ENCODE data around the gene USP17L11.
A peak's percentile ranks its signal among the peaks of the same experiment; 100 is the strongest.
"Not testable (repeated sequence)": the region's sequence is repeated elsewhere in the genome, so short reads cannot be mapped to it uniquely, and the experiment has no call there.

Gene USP17L11

GRCh38 chr4:9215105-9215504 is at the start of gene USP17L11:
TSS of gene USP17L11 (plus strand) at chr4:9215405. CDS start at chr4:9215405, 0 bp downstream.
- DNase-seq; in situ Hi-C loops (cut with HindIII; ENCODE audit: low pct_ligation_motif_present, low sequenced_read_pairs); H3K4me3 ChIP-seq (ENCODE audit: low read depth, low read length); H3K27me3 ChIP-seq (replicated peaks); H3K36me3 ChIP-seq (replicated peaks); H3K27ac ChIP-seq: not testable (repeated sequence)

GRCh38 chr4:9165990-9166389 is 49.2 kb upstream of the USP17L11 start:
- H3K27ac ChIP-seq; H3K36me3 ChIP-seq (replicated peaks); DNase-seq; H3K4me3 ChIP-seq (ENCODE audit: low read depth, low read length); in situ Hi-C loops (cut with HindIII; ENCODE audit: low pct_ligation_motif_present, low sequenced_read_pairs); H3K27me3 ChIP-seq (replicated peaks): not testable (repeated sequence)

- H3K36me3 ChIP-seq (replicated peaks); H3K27me3 ChIP-seq (replicated peaks); DNase-seq; in situ Hi-C loops (cut with HindIII; ENCODE audit: low pct_ligation_motif_present, low sequenced_read_pairs); H3K4me3 ChIP-seq (ENCODE audit: low read depth, low read length); H3K27ac ChIP-seq: not testable (repeated sequence)
These were observed 45.3 kb upstream of the USP17L11 start, which contains the start of gene FAM90A26 for GRCh38 chr4:9169791-9170459. TSS of gene FAM90A26 (plus strand) at chr4:9170409. CDS start at chr4:9173173, 2,764 bp downstream.

GRCh38 chr4:9210357-9210756 is 4.8 kb upstream of the USP17L11 start, which contains the start of gene USP17L10:
TSS of gene USP17L10 (plus strand) at chr4:9210657. CDS start at chr4:9210657, 0 bp downstream.
- H3K36me3 ChIP-seq (replicated peaks); H3K4me3 ChIP-seq (ENCODE audit: low read depth, low read length); H3K27ac ChIP-seq; H3K27me3 ChIP-seq (replicated peaks); in situ Hi-C loops (cut with HindIII; ENCODE audit: low pct_ligation_motif_present, low sequenced_read_pairs); DNase-seq: not testable (repeated sequence)

- H3K36me3 ChIP-seq (replicated peaks); H3K27ac ChIP-seq; H3K4me3 ChIP-seq (ENCODE audit: low read depth, low read length); in situ Hi-C loops (cut with HindIII; ENCODE audit: low pct_ligation_motif_present, low sequenced_read_pairs); DNase-seq; H3K27me3 ChIP-seq (replicated peaks): not testable (repeated sequence)
These were observed 504 bp upstream of the USP17L11 start for GRCh38 chr4:9214701-9215100.

- not testable (repeated sequence) for H3K27ac ChIP-seq
These were observed 4.6 kb downstream of the USP17L11 start, which contains the start of gene USP17L12 for GRCh38 chr4:9219852-9220251. TSS of gene USP17L12 (plus strand) at chr4:9220152. CDS start at chr4:9220152, 0 bp downstream.

GRCh38 chr4:9224596-9224995 is 9.4 kb downstream of the USP17L11 start, which contains the start of gene USP17L13:
TSS of gene USP17L13 (plus strand) at chr4:9224896. CDS start at chr4:9224896, 0 bp downstream.
- H3K27ac ChIP-seq; H3K4me3 ChIP-seq (ENCODE audit: low read depth, low read length); H3K36me3 ChIP-seq (replicated peaks); in situ Hi-C loops (cut with HindIII; ENCODE audit: low pct_ligation_motif_present, low sequenced_read_pairs); H3K27me3 ChIP-seq (replicated peaks); DNase-seq: not testable (repeated sequence)

More at GRCh38 chr4:9219852-9220251, 4.6 kb downstream of the USP17L11 start, which contains the start of gene USP17L12:
- H3K4me3 ChIP-seq (ENCODE audit: low read depth, low read length); H3K36me3 ChIP-seq (replicated peaks); in situ Hi-C loops (cut with HindIII; ENCODE audit: low pct_ligation_motif_present, low sequenced_read_pairs); DNase-seq; H3K27me3 ChIP-seq (replicated peaks): not testable (repeated sequence)

GRCh38 chr4:9230249-9230648 is 15.0 kb downstream of the USP17L11 start:
- H3K4me3 ChIP-seq (ENCODE audit: low read depth, low read length), result not testable (repeated sequence)

GRCh38 chr4:9234085-9234484 is 18.9 kb downstream of the USP17L11 start, which contains the start of gene USP17L15:
TSS of gene USP17L15 (plus strand) at chr4:9234385. CDS start at chr4:9234385, 0 bp downstream.
- H3K36me3 ChIP-seq (replicated peaks); H3K27ac ChIP-seq; H3K27me3 ChIP-seq (replicated peaks); DNase-seq; H3K4me3 ChIP-seq (ENCODE audit: low read depth, low read length); in situ Hi-C loops (cut with HindIII; ENCODE audit: low pct_ligation_motif_present, low sequenced_read_pairs): not testable (repeated sequence)

More at GRCh38 chr4:9230249-9230648, 15.0 kb downstream of the USP17L11 start:
- H3K27ac ChIP-seq; DNase-seq; H3K36me3 ChIP-seq (replicated peaks); H3K27me3 ChIP-seq (replicated peaks); in situ Hi-C loops (cut with HindIII; ENCODE audit: low pct_ligation_motif_present, low sequenced_read_pairs): not testable (repeated sequence)

- DNase-seq; H3K4me3 ChIP-seq (ENCODE audit: low read depth, low read length); H3K27me3 ChIP-seq (replicated peaks); H3K36me3 ChIP-seq (replicated peaks); H3K27ac ChIP-seq; in situ Hi-C loops (cut with HindIII; ENCODE audit: low pct_ligation_motif_present, low sequenced_read_pairs): not testable (repeated sequence)
These were observed 23.3 kb downstream of the USP17L11 start for GRCh38 chr4:9238461-9238860.

GRCh38 chr4:9243579-9243978 is 28.4 kb downstream of the USP17L11 start, which contains the start of gene USP17L17:
TSS of gene USP17L17 (plus strand) at chr4:9243879. CDS start at chr4:9243879, 0 bp downstream.
- in situ Hi-C loops (cut with HindIII; ENCODE audit: low pct_ligation_motif_present, low sequenced_read_pairs); H3K4me3 ChIP-seq (ENCODE audit: low read depth, low read length); H3K27ac ChIP-seq; H3K36me3 ChIP-seq (replicated peaks); DNase-seq; H3K27me3 ChIP-seq (replicated peaks): not testable (repeated sequence)

- H3K27ac ChIP-seq; in situ Hi-C loops (cut with HindIII; ENCODE audit: low pct_ligation_motif_present, low sequenced_read_pairs); H3K27me3 ChIP-seq (replicated peaks); H3K4me3 ChIP-seq (ENCODE audit: low read depth, low read length); H3K36me3 ChIP-seq (replicated peaks): not testable (repeated sequence)
- DNase-seq, result peak; percentile 4
These were observed 32.9 kb downstream of the USP17L11 start, which contains the start of gene USP17L18 for GRCh38 chr4:9247953-9248680. TSS of gene USP17L18 (plus strand) at chr4:9248630. CDS start at chr4:9248630, 0 bp downstream.

- H3K27me3 ChIP-seq (replicated peaks); in situ Hi-C loops (cut with HindIII; ENCODE audit: low pct_ligation_motif_present, low sequenced_read_pairs): not testable (repeated sequence)
These were observed 37.9 kb downstream of the USP17L11 start, which contains the start of gene USP17L19 for GRCh38 chr4:9253078-9253477. TSS of gene USP17L19 (plus strand) at chr4:9253378. CDS start at chr4:9253378, 0 bp downstream.

GRCh38 chr4:9257824-9258223 is 42.6 kb downstream of the USP17L11 start, which contains the start of gene USP17L20:
TSS of gene USP17L20 (plus strand) at chr4:9258124. CDS start at chr4:9258124, 0 bp downstream.
- H3K36me3 ChIP-seq (replicated peaks); H3K27ac ChIP-seq; H3K4me3 ChIP-seq (ENCODE audit: low read depth, low read length); DNase-seq; H3K27me3 ChIP-seq (replicated peaks); in situ Hi-C loops (cut with HindIII; ENCODE audit: low pct_ligation_motif_present, low sequenced_read_pairs): not testable (repeated sequence)

More at GRCh38 chr4:9253078-9253477, 37.9 kb downstream of the USP17L11 start, which contains the start of gene USP17L19:
- not testable (repeated sequence) for H3K27ac ChIP-seq; H3K4me3 ChIP-seq (ENCODE audit: low read depth, low read length); H3K36me3 ChIP-seq (replicated peaks); DNase-seq
